Measurements from ENCODE around the gene PYDC1. TPM values are rescaled to one million over a fixed set of nuclear protein-coding genes. Genes with fewer than 3 reads are reported as not detected.

Gene PYDC1
- total and polyA plus RNA-seq, 2 donors (not counting 3 experiments of a cell fraction or from before 2014, with no cell fraction given) = not detected

- ChIA-PET CTCF (no interaction called here), POLR2A (no interaction called here)
- Histone ChIP-seq H3K36me3 (ENCODE audit: control insufficient read depth in 2 of 2, extremely low read depth in 1 of 2, insufficient read depth in 2 of 2, low read length in 2 of 2) (no peaks in the 10 kb centered on the region), H4K20me1 (replicated peaks; ENCODE audit: control insufficient read depth, extremely low read depth, insufficient read depth, low read length) (no peaks in the 10 kb centered on the region), H3K9me3 (replicated peaks; ENCODE audit: control insufficient read depth, insufficient read depth, low read length) (no peaks in the 10 kb centered on the region), H3K27me3 (ENCODE audit: control insufficient read depth in 2 of 2, insufficient read depth in 2 of 2, low read length in 2 of 2) (no peaks in the 10 kb centered on the region), H3K9me1 (replicated peaks; ENCODE audit: control insufficient read depth, extremely low read depth, insufficient read depth, low read length) (no peaks in the 10 kb centered on the region), H3K4me3 (replicated peaks in 1 of 3; ENCODE audit: insufficient read depth in 1 of 3, low read depth in 1 of 3, low read length in 3 of 3) (no peak overlapping the region), H2AFZ (ENCODE audit: low read depth, low read length) (no peak overlapping the region), H3K79me2 (ENCODE audit: control insufficient read depth, insufficient read depth, low read length) (no peaks in the 10 kb centered on the region), H3K27ac (ENCODE audit: insufficient read depth, low read depth, low read length) (no peak overlapping the region), H3K9ac (replicated peaks; ENCODE audit: extremely low read depth, insufficient read depth, low read length) (no peak overlapping the region), H3K4me2 (ENCODE audit: insufficient read depth, low read length) (no peak overlapping the region), H3K4me1 (ENCODE audit: control insufficient read depth, extremely low read depth, insufficient read depth, low read length) (no peaks in the 10 kb centered on the region)
- DNase-seq (ENCODE audit: low read depth, low spot score) (no peak), FAIRE-seq (no peak)
- TF ChIP-seq MYC (IDR thresholded peaks at IDR 0.05; ENCODE audit: low read depth, low read length) (no peak), POLR2A (IDR thresholded peaks at IDR 0.05; ENCODE audit: low read depth, low read length) (no peak), POLR2AphosphoS5 (IDR thresholded peaks at IDR 0.05; ENCODE audit: insufficient read depth, low read depth, low read length) (no peak), CTCF (IDR thresholded peaks at IDR 0.05; ENCODE audit: extremely low read depth in 1 of 2, insufficient read depth in 1 of 2, low read depth in 1 of 2, low read length in 2 of 2) (no peak), JUN (IDR thresholded peaks at IDR 0.05; ENCODE audit: borderline replicate concordance, insufficient read depth, insufficient read length, low read depth) (no peak), FOS (IDR thresholded peaks at IDR 0.05; ENCODE audit: borderline replicate concordance, insufficient read depth, low read length) (no peak), MAX (IDR thresholded peaks at IDR 0.05; ENCODE audit: insufficient read depth, insufficient read length) (no peak), EZH2 (IDR thresholded peaks at IDR 0.05; ENCODE audit: borderline replicate concordance, low read depth, low read length, severe bottlenecking) (no peak), GATA2 (IDR thresholded peaks at IDR 0.05; ENCODE audit: insufficient read depth, insufficient read length, low read depth, low read length) (no peak)
- dilution Hi-C loops (cut with MboI; ENCODE audit: extremely low pct_ligation_motif_present, low sequenced_read_pairs) = no loop called here
- BruUV-seq (replicated peaks) = no TSS peak
- intact Hi-C loops (cut with micrococcal nuclease) = no loop called here
Measured at GRCh38 chr16:31253642-31254045, 36.7 kb upstream of the PYDC1 start.
